Esophagus muscularis mucosa (tissue), 4 donors: ENCODE results near the gene RXRA. TPM values are rescaled to one million over a fixed set of nuclear protein-coding genes. Genes with fewer than 3 reads are reported as not detected.

Experiments
- DNase-seq: peaks from one replicate; pipeline ENCODE4 v3.0.0-alpha.2; 2017; ENCODE audit errors: extremely low spot score
- H3K27ac ChIP-seq, 4 donors: fragments of 200-600 bp; sonication (generic); replicated peaks in 1 of 4; 1 replicate in 3 of 4; 2 replicates in 1 of 4; pipeline ENCODE4 v1.5.1; 2016 to 2019; ENCODE audit warnings: mild to moderate bottlenecking in 1 of 4
- H3K27me3 ChIP-seq, 4 donors: fragments of 200-600 bp; sonication (generic); one replicate each; pipeline versions ENCODE4 v1.5.1 to v1.6.0; 2016 to 2019
- H3K36me3 ChIP-seq, 4 donors: fragments of 200-600 bp; sonication (generic); one replicate each; pipeline ENCODE4 v1.5.1; 2016 to 2019
- H3K4me1 ChIP-seq, 4 donors: fragments of 200-600 bp; sonication (generic); one replicate each; pipeline ENCODE4 v1.5.1; 2016 to 2019
- H3K4me3 ChIP-seq, 4 donors: fragments of 200-600 bp; sonication (generic); 1 replicate in 2 of 4; 2 replicates in 2 of 4; pipeline ENCODE4 v1.5.1; 2016 to 2019; ENCODE audit warnings: mild to moderate bottlenecking in 4 of 4, moderate library complexity in 1 of 4
- H3K9me3 ChIP-seq, 4 donors: fragments of 200-600 bp; sonication (generic); 1 replicate in 3 of 4; 2 replicates in 1 of 4; pipeline ENCODE4 v1.5.1; 2016 to 2019
- CTCF ChIP-seq, 3 experiments: fragments of 200-600 bp in 2 of 3; fragments of 450-650 bp in 1 of 3; sonication (generic) in 2 of 3; IDR thresholded peaks; one replicate each; pipeline ENCODE4 v1.5.1; 2017 to 2019; ENCODE audit warnings: antibody characterized with exemption in 3 of 3, mild to moderate bottlenecking in 2 of 3, moderate library complexity in 1 of 3
- EP300 ChIP-seq: sonication (generic); formaldehyde crosslinking; IDR thresholded peaks from one replicate; pipeline ENCODE4 v1.6.1; 2017; ENCODE audit warnings: antibody characterized with exemption
- POLR2A ChIP-seq: fragments of 450-650 bp; IDR thresholded peaks from one replicate; pipeline ENCODE4 v1.6.1; 2017; ENCODE audit warnings: antibody characterized with exemption, moderate library complexity, mild to moderate bottlenecking, low read depth
- POLR2AphosphoS5 ChIP-seq, 2 donors: sonication (generic); formaldehyde crosslinking; IDR thresholded peaks; one replicate each; pipeline ENCODE4 v1.6.1; 2017; ENCODE audit warnings: antibody characterized with exemption in 2 of 2
- WGBS: methylation state at CpG from one replicate; pipeline ENCODE4 v1.1.5; 2018; 5-methylcytosine and 5-hydroxymethylcytosine counted together
- intact Hi-C: fragments of 100-400 bp; cut with DNase I; formaldehyde crosslinking; loops from one replicate; pipeline ENCODE4 v1.15.1; 2023
- total RNA-seq, 4 donors: library from RNA; depleted of rRNA; stranded (reverse); fragments of >200 nt; gene quantifications; one replicate each; pipeline versions ENCODE4 v1.1.0 to v1.2.1, GENCODE V29; 2016

Gene RXRA
- total RNA-seq, 4 donors from 2014 or later, result 46.4 to 81.0 (median 63.7) TPM

GRCh38 chr9:134411440-134412297 lies 85.4 kb downstream of the RXRA start:
- TF ChIP-seq POLR2A, result no peak
- no peak for TF ChIP-seq EP300
- TF ChIP-seq POLR2AphosphoS5 (IDR thresholded peaks at IDR 0.05), result no peak
- TF ChIP-seq CTCF (IDR thresholded peaks at IDR 0.05), result no peak
- Histone ChIP-seq H3K4me3 (no peak overlapping the region), H3K4me1 (peaks cover 84 to 98% (median 92%) of the 10 kb centered on the region in 4 donors), H3K27ac (peak overlapping the region in 2 of 4 donors; percentile 37 to 53), H3K27me3 (no peaks in the 10 kb centered on the region), H3K36me3 (peaks cover 0 to 42% (median 23%) of the 10 kb centered on the region in 4 donors), H3K9me3 (no peaks in the 10 kb centered on the region)
- WGBS, result 46% methylated on average over 14 of the region's 25 CpGs
- intact Hi-C loops, result no loop called here
- DNase-seq, result no peak

DNA sequence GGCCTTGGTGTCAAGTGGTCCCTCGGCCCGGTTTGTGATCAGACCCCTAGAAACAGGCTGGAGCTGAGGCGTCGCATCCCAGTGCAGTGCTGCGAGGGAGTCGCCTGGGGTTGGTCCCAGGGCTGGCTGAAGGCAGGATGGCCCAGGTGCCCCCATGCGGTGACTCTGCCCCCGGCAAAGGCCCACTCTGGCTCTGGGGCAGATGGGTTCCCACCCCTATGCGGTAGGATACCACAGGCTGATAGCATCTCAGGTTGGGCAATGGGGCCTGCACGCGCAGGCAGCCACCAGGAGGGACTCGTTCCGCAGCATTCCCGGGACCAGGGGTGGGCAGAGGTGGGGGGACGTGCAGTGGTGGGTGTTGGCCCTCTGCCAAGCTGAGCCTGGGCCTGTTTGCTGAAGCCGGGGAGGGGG lies 86.0 kb downstream of the RXRA start:
- intact Hi-C loops, result no loop called here
- H3K27ac ChIP-seq, result peak overlapping the region in 1 of 4 donors; percentile 83

DNA sequence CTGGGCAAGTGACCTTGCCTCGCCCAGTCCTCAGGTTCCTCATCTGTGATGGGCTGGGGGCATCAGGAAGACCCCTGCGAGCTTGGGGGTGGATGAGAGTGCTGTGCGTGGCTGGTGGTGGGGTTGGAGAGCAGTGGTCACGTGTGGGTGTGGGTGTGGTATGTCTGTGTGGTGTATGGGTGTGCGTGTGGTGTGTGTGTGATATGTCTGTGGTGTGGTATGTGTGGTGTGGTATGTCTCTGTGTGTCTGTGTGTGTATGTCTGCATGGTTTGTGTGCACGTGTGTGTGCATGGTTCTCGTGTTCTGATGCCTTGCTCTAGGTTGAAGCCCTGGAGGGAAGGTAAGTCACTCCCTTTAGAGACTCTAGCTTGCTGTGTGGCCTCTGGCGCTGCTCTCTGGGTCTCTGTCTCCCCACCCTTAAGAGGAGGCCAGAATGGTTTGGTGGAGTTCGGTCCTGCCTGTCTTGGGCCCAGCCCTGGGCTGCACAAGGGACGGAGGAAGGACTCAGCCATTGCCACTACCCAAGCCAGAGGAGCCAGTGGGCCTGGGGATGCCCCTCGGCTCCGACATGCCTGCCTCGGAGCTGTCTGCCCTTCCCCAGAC lies 87.0 kb downstream of the RXRA start:
- intact Hi-C loops, result no loop called here
- Histone ChIP-seq H3K4me1 (peaks cover 78 to 98% (median 90%) of the 10 kb centered on the region in 4 donors), H3K27me3 (no peaks in the 10 kb centered on the region), H3K9me3 (no peaks in the 10 kb centered on the region), H3K27ac (peak overlapping the region; percentile 42 to 83 (median 76)), H3K36me3 (peaks cover 10 to 56% (median 37%) of the 10 kb centered on the region in 4 donors), H3K4me3 (no peak overlapping the region)
- WGBS, result 83% methylated on average over 7 of the region's 13 CpGs
- TF ChIP-seq POLR2A (no peak), EP300 (no peak), POLR2AphosphoS5 (IDR thresholded peaks at IDR 0.05) (no peak), CTCF (IDR thresholded peaks at IDR 0.05) (no peak)
- DNase-seq, result no peak

More for the DNA sequence above, 86.0 kb downstream of the RXRA start:
- no peaks in the 10 kb centered on the region for H3K9me3 ChIP-seq
- TF ChIP-seq POLR2AphosphoS5 (IDR thresholded peaks at IDR 0.05) (no peak), EP300 (no peak), POLR2A (no peak), CTCF (IDR thresholded peaks at IDR 0.05) (no peak)
- no peak overlapping the region for H3K4me3 ChIP-seq
- WGBS, result no CpG with 5 or more reads among the region's 16 CpGs
- no peak for DNase-seq
- H3K4me1 ChIP-seq, result peaks cover 78 to 98% (median 90%) of the 10 kb centered on the region in 4 donors
- H3K36me3 ChIP-seq, result peaks cover 4 to 48% (median 30%) of the 10 kb centered on the region in 4 donors
- H3K27me3 ChIP-seq, result no peaks in the 10 kb centered on the region

- WGBS, result 65% methylated on average over 17 of the region's 29 CpGs
- Histone ChIP-seq H3K9me3 (no peaks in the 10 kb centered on the region), H3K27me3 (no peaks in the 10 kb centered on the region), H3K4me3 (no peak overlapping the region), H3K36me3 (peaks cover 10 to 52% (median 37%) of the 10 kb centered on the region in 4 donors), H3K4me1 (peaks cover 78 to 98% (median 90%) of the 10 kb centered on the region in 4 donors), H3K27ac (peak overlapping the region; percentile 42 to 83 (median 76))
- TF ChIP-seq POLR2A, result no peak
- no peak for TF ChIP-seq CTCF (IDR thresholded peaks at IDR 0.05)
- no peak for TF ChIP-seq EP300
- peak; percentile 71 to 80 for TF ChIP-seq POLR2AphosphoS5 (IDR thresholded peaks at IDR 0.05)
- no peak for DNase-seq
- intact Hi-C loops, result no loop called here
Observed at GRCh38 chr9:134413890-134414623, 87.8 kb downstream of the RXRA start.
